Colonic mucosa (tissue), 4 donors: ENCODE results near the gene OTP. TPM values are rescaled to one million over a fixed set of nuclear protein-coding genes. Genes with fewer than 3 reads are reported as not detected.

Source experiments
- DNase-seq: peaks from one replicate; pipeline ENCODE4 v3.0.0-alpha.2; 2020
- H3K27ac ChIP-seq: fragments of 200-600 bp; one replicate; pipeline ENCODE4 v1.8.0; 2021
- H3K27me3 ChIP-seq: fragments of 200-600 bp; one replicate; pipeline ENCODE4 v1.8.0; 2021
- H3K36me3 ChIP-seq: fragments of 200-600 bp; one replicate; pipeline ENCODE4 v1.8.0; 2021
- H3K4me1 ChIP-seq: fragments of 200-600 bp; one replicate; pipeline ENCODE4 v1.8.0; 2021; ENCODE audit warnings: mild to moderate bottlenecking
- H3K4me3 ChIP-seq: fragments of 200-600 bp; one replicate; pipeline ENCODE4 v1.8.0; 2021
- H3K9ac ChIP-seq, 2 donors: one replicate each; pipeline ENCODE4 v1.7.0; 2013; ENCODE audit warnings: control low read depth in 2 of 2, low read depth in 2 of 2, low read length in 2 of 2
- H3K9me3 ChIP-seq: fragments of 200-600 bp; one replicate; pipeline ENCODE4 v1.8.0; 2021
- intact Hi-C: fragments of 100-400 bp; cut with DNase I; formaldehyde crosslinking; loops from one replicate; pipeline ENCODE4 v1.14.1; 2022
- total RNA-seq, 2 donors: library from RNA; stranded (reverse); fragmentation: NEBNext Ultra II Directional in 1 of 2; extraction: Animal tissue kit (Norgen Biotek cat#: 25700) in 1 of 2; gene quantifications; one replicate each; pipeline ENCODE4 v1.2.1, GENCODE V29; 2021
- TF ChIP-seq, protein P1 (sequence below): fragments of 200-600 bp; IDR thresholded peaks from one replicate; pipeline ENCODE4 v1.8.0; 2022; ENCODE audit warnings: antibody characterized with exemption, mild to moderate bottlenecking
- donor health status: healthy.
- donor health status: DM: no; HTN: no; CAD: no.
- donor health status: DM: no; HTN: no; CAD: no.

The OTP gene
- total RNA-seq, 2 donors from 2014 or later = not detected

DNA sequence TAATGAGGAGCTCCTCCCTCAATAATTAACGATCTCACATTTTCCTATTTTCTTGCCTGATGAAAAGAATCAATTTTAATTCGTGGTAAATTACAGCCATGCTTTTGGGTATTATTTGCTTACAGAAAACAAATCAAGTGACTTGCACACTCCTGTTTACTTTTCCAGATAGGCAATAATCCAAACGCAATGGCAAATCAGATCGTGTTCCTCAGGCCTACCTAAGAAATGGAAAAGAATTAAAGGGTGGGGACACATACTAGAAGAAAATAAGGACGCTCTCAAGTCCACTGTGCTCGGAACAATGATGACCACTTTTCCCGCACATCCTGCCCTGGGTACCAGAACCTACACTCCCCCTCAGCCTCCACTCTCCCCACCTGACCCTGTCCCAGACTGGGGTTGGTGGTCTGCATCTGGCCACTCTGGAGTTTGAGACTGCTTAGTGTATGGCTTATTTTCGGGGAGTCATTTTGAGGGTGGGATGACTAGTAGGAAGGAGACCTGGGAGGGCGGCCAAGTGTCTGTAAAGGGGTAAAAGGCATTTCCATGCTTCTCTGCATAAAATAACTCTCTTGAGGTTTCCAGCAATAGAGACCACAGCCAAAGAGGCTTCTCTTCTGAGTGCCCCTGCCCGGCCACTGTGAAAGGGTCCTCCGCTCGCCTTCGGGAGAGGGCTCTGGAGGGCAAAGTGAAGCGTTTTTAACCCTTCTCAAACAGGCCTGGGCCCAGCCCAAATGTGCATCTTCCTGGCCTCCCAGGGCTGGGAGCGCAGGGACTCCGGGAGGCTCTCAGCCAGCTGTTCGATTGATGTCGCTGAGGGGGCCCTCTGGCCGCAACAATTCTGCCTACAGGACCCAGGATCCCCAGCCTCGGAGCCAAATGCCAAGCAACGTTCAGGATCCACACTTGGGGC, 4.5 kb upstream of the OTP start:
- H3K9ac ChIP-seq = no peak overlapping the region
- H3K4me3 ChIP-seq = no peak overlapping the region
- peaks cover 80% of the 10 kb centered on the region for H3K27me3 ChIP-seq
- no peaks in the 10 kb centered on the region for H3K4me1 ChIP-seq
- TF ChIP-seq, protein P1, sequence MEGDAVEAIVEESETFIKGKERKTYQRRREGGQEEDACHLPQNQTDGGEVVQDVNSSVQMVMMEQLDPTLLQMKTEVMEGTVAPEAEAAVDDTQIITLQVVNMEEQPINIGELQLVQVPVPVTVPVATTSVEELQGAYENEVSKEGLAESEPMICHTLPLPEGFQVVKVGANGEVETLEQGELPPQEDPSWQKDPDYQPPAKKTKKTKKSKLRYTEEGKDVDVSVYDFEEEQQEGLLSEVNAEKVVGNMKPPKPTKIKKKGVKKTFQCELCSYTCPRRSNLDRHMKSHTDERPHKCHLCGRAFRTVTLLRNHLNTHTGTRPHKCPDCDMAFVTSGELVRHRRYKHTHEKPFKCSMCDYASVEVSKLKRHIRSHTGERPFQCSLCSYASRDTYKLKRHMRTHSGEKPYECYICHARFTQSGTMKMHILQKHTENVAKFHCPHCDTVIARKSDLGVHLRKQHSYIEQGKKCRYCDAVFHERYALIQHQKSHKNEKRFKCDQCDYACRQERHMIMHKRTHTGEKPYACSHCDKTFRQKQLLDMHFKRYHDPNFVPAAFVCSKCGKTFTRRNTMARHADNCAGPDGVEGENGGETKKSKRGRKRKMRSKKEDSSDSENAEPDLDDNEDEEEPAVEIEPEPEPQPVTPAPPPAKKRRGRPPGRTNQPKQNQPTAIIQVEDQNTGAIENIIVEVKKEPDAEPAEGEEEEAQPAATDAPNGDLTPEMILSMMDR = no peak
- H3K27ac ChIP-seq = no peak overlapping the region
- no peak for DNase-seq
- no peaks in the 10 kb centered on the region for H3K9me3 ChIP-seq
- no peaks in the 10 kb centered on the region for H3K36me3 ChIP-seq
- intact Hi-C loops = no loop called here

GRCh38 chr5:77641963-77642737, 3.6 kb upstream of the OTP start:
- intact Hi-C loops = no loop called here
- no peaks in the 10 kb centered on the region for H3K4me1 ChIP-seq

GRCh38 chr5:77641397-77641943, 3.0 kb upstream of the OTP start:
- H3K27ac ChIP-seq = no peak overlapping the region
- TF ChIP-seq, protein P1 = no peak
- DNase-seq = no peak
- intact Hi-C loops = no loop called here
- H3K4me1 ChIP-seq = no peaks in the 10 kb centered on the region
- H3K27me3 ChIP-seq = peaks cover 92% of the 10 kb centered on the region
- no peaks in the 10 kb centered on the region for H3K36me3 ChIP-seq
- no peak overlapping the region for H3K4me3 ChIP-seq
- H3K9ac ChIP-seq = no peak overlapping the region
- no peaks in the 10 kb centered on the region for H3K9me3 ChIP-seq

More at GRCh38 chr5:77641963-77642737, 3.6 kb upstream of the OTP start:
- no peak overlapping the region for H3K27ac ChIP-seq
- H3K9ac ChIP-seq = no peak overlapping the region
- H3K9me3 ChIP-seq = no peaks in the 10 kb centered on the region
- TF ChIP-seq, protein P1 = no peak
- DNase-seq = no peak
- no peak overlapping the region for H3K4me3 ChIP-seq
- no peaks in the 10 kb centered on the region for H3K36me3 ChIP-seq
- peaks cover 89% of the 10 kb centered on the region for H3K27me3 ChIP-seq

GRCh38 chr5:77640589-77641396, 2.3 kb upstream of the OTP start:
- Histone ChIP-seq H3K36me3 (no peaks in the 10 kb centered on the region), H3K9ac (no peak overlapping the region), H3K27me3 (peaks cover 92% of the 10 kb centered on the region), H3K4me1 (no peaks in the 10 kb centered on the region), H3K27ac (no peak overlapping the region), H3K4me3 (no peak overlapping the region), H3K9me3 (no peaks in the 10 kb centered on the region)
- intact Hi-C loops = no loop called here
- TF ChIP-seq, protein P1 = no peak
- DNase-seq = no peak
